Mesenchymal stem cell (in vitro differentiated cells and primary cell): ENCODE results near the gene VPS41.

Experiments
- DNase-seq: peaks from one replicate; pipeline ENCODE4 v3.0.0-alpha.2; 2013
- H2AFZ ChIP-seq: one replicate; pipeline ENCODE4 v1.6.1; 2013; ENCODE audit warnings: low read depth, mild to moderate bottlenecking, control low read depth, inconsistent platforms, low read length, moderate library complexity
- H2AK5ac ChIP-seq: 2 replicates; pipeline ENCODE4 v1.6.1; 2013; ENCODE audit warnings: low read length, moderate library complexity, mild to moderate bottlenecking, inconsistent platforms; ENCODE audit not compliant: severe bottlenecking
- H2BK120ac ChIP-seq: one replicate; pipeline ENCODE4 v1.6.1; 2013; ENCODE audit warnings: low read depth, mild to moderate bottlenecking, inconsistent platforms, low read length, moderate library complexity
- H2BK12ac ChIP-seq, 2 experiments: one replicate each; pipeline ENCODE4 v1.6.1; 2013; ENCODE audit warnings: inconsistent platforms in 2 of 2, low read length in 2 of 2, mild to moderate bottlenecking in 2 of 2, moderate library complexity in 2 of 2, control low read depth in 1 of 2
- H2BK15ac ChIP-seq: one replicate; pipeline ENCODE4 v1.6.1; 2013; ENCODE audit warnings: mild to moderate bottlenecking, low read depth, inconsistent platforms; ENCODE audit not compliant: poor library complexity, severe bottlenecking
- H2BK5ac ChIP-seq: 2 replicates; pipeline ENCODE4 v1.6.1; 2013; ENCODE audit warnings: low read depth, mild to moderate bottlenecking, low read length, control low read depth, inconsistent platforms; ENCODE audit not compliant: poor library complexity, severe bottlenecking
- H3K14ac ChIP-seq, 2 experiments: one replicate each; pipeline ENCODE4 v1.6.1; 2013; ENCODE audit warnings: inconsistent platforms in 2 of 2, low read length in 2 of 2, control low read depth in 1 of 2, mild to moderate bottlenecking in 1 of 2, moderate library complexity in 1 of 2
- H3K18ac ChIP-seq, 2 experiments: one replicate each; pipeline ENCODE4 v1.6.1; 2013; ENCODE audit warnings: inconsistent platforms in 2 of 2, low read length in 2 of 2, control low read depth in 1 of 2, low read depth in 1 of 2, mild to moderate bottlenecking in 1 of 2
- H3K23ac ChIP-seq, 2 experiments: one replicate each; pipeline ENCODE4 v1.6.1; 2013; ENCODE audit warnings: inconsistent platforms in 2 of 2, low read length in 2 of 2, mild to moderate bottlenecking in 2 of 2, moderate library complexity in 2 of 2, control low read depth in 1 of 2
- H3K27ac ChIP-seq: 2 replicates; pipeline ENCODE4 v1.5.1; 2013; ENCODE audit warnings: mild to moderate bottlenecking, moderate library complexity, low read length, control low read depth, inconsistent platforms; ENCODE audit not compliant: poor library complexity, severe bottlenecking
- H3K27me3 ChIP-seq, 2 experiments: 2 replicates each; pipeline versions ENCODE4 v1.6.1 to v1.7.0; 2013; ENCODE audit warnings: low read length in 2 of 2, mild to moderate bottlenecking in 2 of 2, moderate library complexity in 2 of 2, control low read depth in 1 of 2, inconsistent platforms in 1 of 2; ENCODE audit not compliant: control insufficient read depth in 1 of 2, insufficient read depth in 1 of 2
- H3K36me3 ChIP-seq, 2 experiments: 2 replicates each; pipeline versions ENCODE4 v1.6.1 to v1.7.0; 2013; ENCODE audit warnings: low read length in 2 of 2, control low read depth in 1 of 2, inconsistent platforms in 1 of 2, low read depth in 1 of 2, mild to moderate bottlenecking in 1 of 2; ENCODE audit not compliant: insufficient read depth in 2 of 2, control insufficient read depth in 1 of 2
- H3K4ac ChIP-seq, 2 experiments: one replicate each; pipeline ENCODE4 v1.6.1; 2013; ENCODE audit warnings: inconsistent platforms in 2 of 2, low read length in 2 of 2, mild to moderate bottlenecking in 2 of 2, moderate library complexity in 2 of 2, control low read depth in 1 of 2, low read depth in 1 of 2
- H3K4me1 ChIP-seq: 2 replicates; pipeline ENCODE4 v1.6.1; 2013; ENCODE audit warnings: low read depth, low read length, control low read depth; ENCODE audit not compliant: control insufficient read depth, insufficient read depth
- H3K4me2 ChIP-seq: 2 replicates; pipeline ENCODE4 v1.6.1; 2013; ENCODE audit warnings: low read length, mild to moderate bottlenecking, inconsistent platforms; ENCODE audit not compliant: poor library complexity, severe bottlenecking
- H3K4me3 ChIP-seq, 2 experiments: 2 replicates each; pipeline versions ENCODE4 v1.5.1 to v1.7.0; 2013; ENCODE audit warnings: low read length in 2 of 2, mild to moderate bottlenecking in 2 of 2, control low read depth in 1 of 2, low read depth in 1 of 2; ENCODE audit not compliant: insufficient read depth in 1 of 2
- H3K79me1 ChIP-seq: replicated peaks from 2 replicates; pipeline ENCODE4 v1.6.1; 2013; ENCODE audit warnings: mild to moderate bottlenecking, control low read depth, low read length, inconsistent platforms; ENCODE audit not compliant: poor library complexity, severe bottlenecking
- H3K9ac ChIP-seq: 2 replicates; pipeline ENCODE4 v1.7.0; 2013; ENCODE audit warnings: mild to moderate bottlenecking, low read length, moderate library complexity
- H3K9me3 ChIP-seq: 2 replicates; pipeline ENCODE4 v1.7.0; 2013; ENCODE audit warnings: mild to moderate bottlenecking, low read length; ENCODE audit not compliant: control insufficient read depth
- H4K8ac ChIP-seq: one replicate; pipeline ENCODE4 v1.6.1; 2013; ENCODE audit warnings: inconsistent platforms, mild to moderate bottlenecking, low read length, moderate library complexity
- H4K91ac ChIP-seq: one replicate; pipeline ENCODE4 v1.6.1; 2013; ENCODE audit warnings: mild to moderate bottlenecking, low read length, inconsistent platforms
- WGBS: methylation state at CpG from one replicate; pipeline ENCODE4 v1.1.7; 2013; ENCODE audit warnings: mixed read lengths; 5-methylcytosine and 5-hydroxymethylcytosine counted together

Gene VPS41

DNA sequence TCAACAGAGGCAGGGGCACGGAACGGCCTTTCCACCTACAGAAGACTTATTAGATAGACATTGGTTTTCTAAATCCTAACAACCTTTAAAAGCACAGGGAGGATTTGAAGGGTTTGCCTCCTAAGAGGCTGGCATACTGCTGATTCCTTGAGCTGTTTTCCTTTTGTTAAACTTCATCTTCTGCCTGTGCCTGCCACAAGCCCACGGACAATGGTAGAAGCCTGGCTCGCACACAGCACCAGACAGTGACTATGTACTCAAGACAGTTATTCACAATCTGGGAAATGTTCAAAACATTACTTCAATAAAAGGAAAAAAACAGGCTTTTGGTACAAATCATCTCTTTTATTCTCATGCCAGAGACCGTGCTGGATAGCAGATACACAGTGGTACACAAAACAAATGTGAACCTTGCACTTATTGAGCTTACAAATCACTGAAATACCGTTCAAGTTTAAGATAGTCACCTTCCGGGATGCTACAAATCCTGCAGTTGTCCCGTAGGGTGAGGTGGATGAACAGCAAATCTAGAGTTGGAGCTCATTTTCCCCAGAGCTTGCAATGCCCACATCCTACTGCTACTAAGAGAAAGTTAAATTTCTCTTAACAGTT is 63.9 kb downstream of the VPS41 start:
- Histone ChIP-seq H2AK5ac (no peak overlapping the region), H3K4me2 (no peak overlapping the region), H3K4me3 (no peak overlapping the region), H3K9ac (no peak overlapping the region), H2BK12ac (no peak overlapping the region), H4K91ac (no peak overlapping the region), H4K8ac (no peak overlapping the region), H3K27me3 (no peaks in the 10 kb centered on the region), H3K79me1 (peaks cover 24% of the 10 kb centered on the region), H3K27ac (no peak overlapping the region), H2AFZ (no peak overlapping the region), H3K23ac (no peak overlapping the region), H2BK5ac (no peak overlapping the region), H2BK15ac (no peak overlapping the region), H3K4me1 (peaks cover 1% of the 10 kb centered on the region), H2BK120ac (no peak overlapping the region), H3K14ac (no peak overlapping the region), H3K18ac (no peak overlapping the region), H3K4ac (no peak overlapping the region), H3K9me3 (no peaks in the 10 kb centered on the region), H3K36me3 (peaks cover 4 to 7% of the 10 kb centered on the region in 2 experiments)
- no peak for DNase-seq
- 92% methylated on average over 6 of the region's 8 CpGs for WGBS

DNA sequence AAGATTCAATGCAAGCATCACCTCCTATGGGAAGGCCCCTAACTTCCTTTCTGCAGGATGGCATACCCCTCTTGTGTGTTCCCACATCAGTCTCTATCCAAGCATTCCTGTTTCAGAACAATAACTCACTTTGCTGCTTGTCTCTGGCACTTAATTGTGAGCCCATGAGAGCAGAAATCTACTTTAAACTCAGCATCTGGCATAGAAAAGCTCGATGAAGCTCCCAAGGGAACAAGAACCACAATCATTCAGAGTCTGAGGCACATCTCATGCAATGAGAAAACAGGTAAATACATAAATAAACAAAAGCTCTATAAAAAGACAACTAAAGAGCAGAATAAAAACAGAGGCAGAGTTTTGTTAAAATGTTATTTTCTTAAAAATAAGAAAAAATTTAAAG is 66.2 kb downstream of the VPS41 start:
- no peak overlapping the region for H3K4me3 ChIP-seq
- H2BK5ac ChIP-seq: no peak overlapping the region
- H3K27me3 ChIP-seq: no peaks in the 10 kb centered on the region
- no peak overlapping the region for H3K14ac ChIP-seq
- H3K27ac ChIP-seq: no peak overlapping the region
- H3K36me3 ChIP-seq: no peaks in the 10 kb centered on the region
- H3K18ac ChIP-seq: no peak overlapping the region
- no peak overlapping the region for H2AK5ac ChIP-seq
- H2BK15ac ChIP-seq: no peak overlapping the region
- no peak overlapping the region for H3K4me2 ChIP-seq
- H3K9me3 ChIP-seq: no peaks in the 10 kb centered on the region
- H2BK12ac ChIP-seq: no peak overlapping the region
- no peak overlapping the region for H3K23ac ChIP-seq
- H2BK120ac ChIP-seq: no peak overlapping the region
- H3K4me1 ChIP-seq: peaks cover 3% of the 10 kb centered on the region
- no peak overlapping the region for H3K4ac ChIP-seq
- H3K9ac ChIP-seq: no peak overlapping the region
- H2AFZ ChIP-seq: no peak overlapping the region
- H4K91ac ChIP-seq: no peak overlapping the region
- H4K8ac ChIP-seq: no peak overlapping the region
- WGBS: no CpG with 5 or more reads among the region's 1 CpG
- DNase-seq: no peak
- H3K79me1 ChIP-seq: peaks cover 22% of the 10 kb centered on the region

DNA sequence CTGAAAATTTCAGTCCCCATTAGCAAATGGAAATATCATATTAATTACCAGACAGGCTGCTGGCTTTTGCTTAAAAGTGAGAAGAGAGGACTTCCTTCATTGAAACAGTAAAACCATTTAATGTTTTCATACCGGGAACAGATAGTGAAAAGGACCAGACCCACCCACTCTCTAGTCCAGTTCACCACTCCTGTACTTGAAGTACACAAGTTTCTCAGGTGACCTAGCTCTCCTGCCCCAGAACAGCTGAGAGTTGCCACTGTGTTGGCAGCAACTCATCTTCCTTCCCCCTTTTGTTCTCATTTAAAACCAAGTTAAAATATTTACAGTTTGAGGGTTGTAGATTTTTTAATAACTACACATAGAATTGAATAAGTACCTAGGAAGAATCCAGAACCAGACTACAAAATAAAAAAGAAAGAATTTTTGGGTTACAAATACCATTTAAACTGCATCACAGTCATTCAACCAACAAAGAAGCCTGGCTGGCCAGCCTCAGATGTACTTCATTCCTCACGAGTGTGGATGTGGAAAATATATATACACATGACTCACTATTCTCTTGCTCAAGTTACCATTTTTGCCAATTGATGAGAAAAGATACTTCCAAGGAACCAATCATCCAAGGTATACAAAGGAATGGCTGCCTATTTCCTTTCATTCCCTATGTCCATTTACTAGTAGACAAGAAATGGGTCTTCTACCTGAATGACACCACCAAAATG is 68.1 kb downstream of the VPS41 start:
- Histone ChIP-seq H3K23ac (no peak overlapping the region), H3K18ac (no peak overlapping the region), H3K9me3 (no peaks in the 10 kb centered on the region), H3K4me3 (no peak overlapping the region), H3K4me1 (peaks cover 3% of the 10 kb centered on the region), H2AK5ac (peak overlapping the region; percentile 11), H4K8ac (no peak overlapping the region), H3K9ac (peak overlapping the region; percentile 73), H3K4ac (no peak overlapping the region), H2BK5ac (no peak overlapping the region), H3K27ac (peak overlapping the region; percentile 95), H2BK120ac (no peak overlapping the region), H3K27me3 (no peaks in the 10 kb centered on the region), H4K91ac (no peak overlapping the region), H2BK12ac (no peak overlapping the region), H2AFZ (no peak overlapping the region), H3K4me2 (no peak overlapping the region), H3K14ac (no peak overlapping the region), H2BK15ac (no peak overlapping the region), H3K36me3 (no peaks in the 10 kb centered on the region), H3K79me1 (peaks cover 24% of the 10 kb centered on the region)
- DNase-seq: peak; percentile 88
- WGBS: 81% methylated on average over 2 of the region's 2 CpGs

DNA sequence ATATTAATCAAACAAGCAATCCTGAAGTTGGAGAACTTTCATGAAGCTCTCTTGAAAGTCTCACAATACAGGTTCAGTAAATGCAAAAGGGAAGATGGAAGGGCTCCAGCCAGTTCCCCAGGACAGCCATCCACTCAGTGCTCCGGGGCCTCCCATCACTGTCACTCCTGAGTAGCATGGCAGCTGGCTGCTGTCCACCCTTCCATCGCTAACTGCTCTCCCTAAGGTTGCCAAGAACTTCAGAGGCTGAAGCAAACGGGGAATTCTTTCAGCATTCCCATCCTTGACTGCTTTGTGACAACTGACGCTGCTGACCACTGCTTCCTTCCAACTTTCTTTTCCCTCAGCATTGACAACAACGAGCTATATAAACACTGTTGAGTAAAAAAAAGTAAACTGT is 69.1 kb downstream of the VPS41 start:
- Histone ChIP-seq H2BK120ac (no peak overlapping the region), H3K23ac (no peak overlapping the region), H3K14ac (no peak overlapping the region), H2BK12ac (no peak overlapping the region), H3K27me3 (no peaks in the 10 kb centered on the region), H2BK5ac (no peak overlapping the region), H3K27ac (no peak overlapping the region), H2AFZ (no peak overlapping the region), H4K91ac (no peak overlapping the region), H3K36me3 (no peaks in the 10 kb centered on the region), H2BK15ac (no peak overlapping the region), H3K9ac (no peak overlapping the region), H2AK5ac (peak overlapping the region; percentile 25), H3K4me2 (no peak overlapping the region), H4K8ac (peak overlapping the region; percentile 27), H3K4me3 (no peak overlapping the region), H3K4ac (no peak overlapping the region), H3K79me1 (peaks cover 20% of the 10 kb centered on the region), H3K9me3 (no peaks in the 10 kb centered on the region), H3K18ac (no peak overlapping the region), H3K4me1 (peaks cover 3% of the 10 kb centered on the region)
- DNase-seq: no peak
- 92% methylated on average over 4 of the region's 5 CpGs for WGBS
